Eye (tissue), 1 donor: ENCODE measurements around the gene TUBG1.
A peak's percentile ranks its signal among the peaks of the same experiment; 100 is the strongest.

Source experiments
- DNase-seq: peaks from one replicate; pipeline ENCODE4 v3.0.0-alpha.2; 2015

Gene TUBG1

DNA sequence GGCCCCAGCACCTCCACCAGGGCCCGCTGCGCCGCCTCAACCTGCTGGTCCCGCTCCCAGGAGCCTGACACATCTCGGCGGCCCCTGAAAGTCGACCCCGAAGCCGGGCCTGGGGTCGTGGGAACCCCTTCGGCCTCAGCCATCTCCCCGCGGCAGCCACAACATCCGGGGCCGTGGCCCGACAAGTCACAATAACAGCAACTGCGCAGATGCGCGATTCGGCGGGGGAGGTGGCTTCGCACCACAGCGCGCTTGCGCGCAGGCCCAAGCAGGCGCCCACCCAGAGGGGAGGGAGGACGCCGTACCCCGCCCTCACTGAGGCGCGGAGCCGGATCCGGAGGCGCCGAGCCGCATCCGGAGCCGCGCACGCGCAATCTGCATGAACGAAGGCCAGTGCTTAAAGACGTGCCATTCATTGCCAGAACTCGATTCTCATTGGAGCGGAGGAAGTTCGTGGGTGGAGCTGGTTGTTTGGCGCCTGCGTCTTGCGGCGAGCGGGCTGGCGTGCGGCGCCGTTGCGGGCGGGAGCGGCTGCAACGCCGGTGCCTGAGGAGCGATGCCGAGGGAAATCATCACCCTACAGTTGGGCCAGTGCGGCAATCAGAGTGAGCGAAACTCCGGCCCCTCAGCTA, at the start of gene TUBG1, which contains the start of gene RETREG3:
Gene TUBG1 (plus strand): TSS at position 502 of the 632 bp plus-strand sequence. CDS start 55 bp downstream, at position 557.
Gene RETREG3 (minus strand): TSS at position 193 of the 632 bp plus-strand sequence. CDS start 50 bp downstream, at position 143.
- peak; percentile 99 for DNase-seq

DNA sequence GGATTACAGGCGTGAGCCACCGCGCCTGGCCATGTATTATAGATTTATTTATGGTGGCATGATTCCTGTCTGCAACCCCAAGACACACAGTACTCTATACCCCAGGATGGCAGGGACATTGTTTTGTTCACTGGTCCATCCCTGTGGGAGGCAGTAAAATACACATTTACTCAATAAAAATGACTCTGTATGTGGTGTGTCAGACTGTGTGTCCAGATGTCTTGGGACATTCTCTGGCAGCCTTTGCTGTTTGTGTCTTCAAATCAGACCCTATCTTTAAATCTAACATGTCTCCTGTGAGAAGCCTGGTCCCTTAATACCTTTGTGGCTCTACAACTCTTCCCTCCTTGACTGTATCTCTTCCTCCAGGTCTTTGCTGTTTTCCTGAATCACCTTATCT, 49.2 kb upstream of the TUBG1 start:
- DNase-seq = no peak

DNA sequence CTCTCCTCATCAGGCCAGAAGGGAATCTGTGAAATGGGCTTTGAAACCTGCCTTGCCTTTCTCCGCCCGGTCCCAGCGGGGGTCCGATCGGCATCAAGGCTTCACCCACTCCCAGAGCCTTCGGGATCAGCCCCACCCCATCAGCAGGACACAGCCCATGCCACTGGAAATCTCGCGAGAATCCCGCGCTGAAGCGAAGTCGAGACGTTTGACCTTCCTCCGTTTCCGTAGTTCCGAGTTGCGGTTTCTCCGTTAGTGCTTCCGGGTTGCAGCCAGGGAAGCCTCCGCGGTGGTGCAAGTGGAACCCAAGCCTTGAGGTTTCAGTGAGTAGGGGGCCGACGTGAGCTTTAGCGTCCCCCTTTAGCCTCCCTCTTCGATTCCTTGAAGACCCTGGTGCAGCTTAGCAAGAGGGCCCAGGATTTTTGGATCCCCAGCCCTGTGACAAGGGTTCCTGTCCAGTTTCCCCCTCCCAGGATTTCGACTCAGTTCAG, 47.5 kb upstream of the TUBG1 start, which contains the start of gene COASY:
Gene COASY (plus strand): TSS at position 252 of the 491 bp plus-strand sequence. CDS start 475 bp downstream, outside the sequence.
- peak; percentile 100 for DNase-seq

DNA sequence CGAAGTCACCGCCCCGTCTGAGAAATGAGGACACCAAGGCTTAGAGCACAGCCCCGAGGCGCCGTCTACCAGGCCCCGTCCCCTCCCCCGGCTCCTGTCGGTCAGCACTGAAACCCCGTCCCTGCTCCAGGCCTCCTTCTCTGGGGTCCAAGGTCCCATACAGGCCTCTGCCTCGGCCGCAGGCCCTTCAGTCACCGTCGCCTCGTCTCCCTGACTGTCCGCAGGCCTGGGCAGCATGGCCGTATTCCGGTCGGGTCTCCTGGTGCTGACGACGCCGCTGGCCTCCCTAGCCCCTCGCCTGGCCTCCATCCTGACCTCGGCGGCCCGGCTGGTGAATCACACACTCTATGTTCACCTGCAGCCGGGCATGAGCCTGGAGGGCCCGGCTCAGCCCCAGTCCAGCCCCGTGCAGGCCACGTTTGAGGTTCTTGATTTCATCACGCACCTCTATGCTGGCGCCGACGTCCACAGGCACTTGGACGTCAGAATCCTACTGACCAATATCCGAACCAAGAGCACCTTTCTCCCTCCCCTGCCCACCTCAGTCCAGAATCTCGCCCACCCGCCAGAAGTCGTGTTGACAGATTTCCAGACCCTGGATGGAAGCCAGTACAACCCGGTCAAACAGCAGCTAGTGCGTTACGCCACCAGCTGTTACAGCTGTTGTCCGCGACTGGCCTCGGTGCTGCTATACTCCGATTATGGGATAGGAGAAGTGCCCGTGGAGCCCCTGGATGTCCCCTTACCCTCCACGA, 46.9 kb upstream of the TUBG1 start:
- DNase-seq = no peak

DNA sequence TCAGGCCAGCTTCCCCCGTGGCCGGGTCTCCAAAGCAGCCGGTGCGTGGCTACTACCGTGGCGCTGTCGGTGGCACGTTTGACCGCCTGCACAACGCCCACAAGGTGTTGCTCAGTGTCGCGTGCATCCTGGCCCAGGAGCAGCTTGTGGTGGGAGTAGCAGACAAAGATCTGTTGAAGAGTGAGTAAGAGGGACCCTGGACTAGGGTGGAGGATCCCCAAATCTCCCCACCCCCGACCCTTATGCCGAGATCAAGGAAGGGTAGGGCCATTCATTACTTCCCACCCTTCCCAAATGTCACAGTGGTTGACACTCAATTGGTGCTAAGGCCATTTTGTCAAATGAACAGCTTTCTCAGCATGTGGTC, 46.4 kb upstream of the TUBG1 start:
- no peak for DNase-seq

DNA sequence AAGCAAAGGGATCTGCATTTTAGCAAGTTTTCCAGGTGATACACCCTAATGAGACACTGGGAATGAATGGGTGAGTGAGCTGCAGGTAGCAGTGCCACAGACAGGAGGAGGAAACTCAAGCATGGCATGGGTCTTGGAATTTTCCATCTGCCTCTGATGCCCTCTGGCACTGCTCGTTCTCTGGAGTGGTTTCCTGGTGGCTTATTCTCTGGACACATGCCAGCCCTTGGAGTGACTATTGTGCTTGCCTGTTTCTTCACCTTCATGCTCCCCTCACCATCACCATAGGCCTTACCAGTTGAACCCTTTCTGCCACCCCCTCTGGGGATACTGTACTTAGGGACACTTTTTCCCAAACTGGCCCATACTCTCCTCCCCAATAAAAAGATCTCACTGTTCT, 45.9 kb upstream of the TUBG1 start:
- DNase-seq = no peak

DNA sequence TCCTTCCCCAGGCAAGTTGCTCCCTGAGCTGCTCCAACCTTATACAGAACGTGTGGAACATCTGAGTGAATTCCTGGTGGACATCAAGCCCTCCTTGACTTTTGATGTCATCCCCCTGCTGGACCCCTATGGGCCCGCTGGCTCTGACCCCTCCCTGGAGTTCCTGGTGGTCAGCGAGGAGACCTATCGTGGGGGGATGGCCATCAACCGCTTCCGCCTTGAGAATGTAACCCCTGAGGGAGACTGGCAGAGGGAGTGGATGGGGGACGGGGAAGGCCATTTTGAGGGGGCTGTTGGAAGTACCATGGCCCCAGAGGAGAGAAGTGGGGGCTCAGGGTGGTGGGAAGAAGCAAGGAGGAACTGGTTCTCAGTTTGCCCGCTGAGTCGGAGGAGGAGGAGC, 45.5 kb upstream of the TUBG1 start:
- DNase-seq = no peak

DNA sequence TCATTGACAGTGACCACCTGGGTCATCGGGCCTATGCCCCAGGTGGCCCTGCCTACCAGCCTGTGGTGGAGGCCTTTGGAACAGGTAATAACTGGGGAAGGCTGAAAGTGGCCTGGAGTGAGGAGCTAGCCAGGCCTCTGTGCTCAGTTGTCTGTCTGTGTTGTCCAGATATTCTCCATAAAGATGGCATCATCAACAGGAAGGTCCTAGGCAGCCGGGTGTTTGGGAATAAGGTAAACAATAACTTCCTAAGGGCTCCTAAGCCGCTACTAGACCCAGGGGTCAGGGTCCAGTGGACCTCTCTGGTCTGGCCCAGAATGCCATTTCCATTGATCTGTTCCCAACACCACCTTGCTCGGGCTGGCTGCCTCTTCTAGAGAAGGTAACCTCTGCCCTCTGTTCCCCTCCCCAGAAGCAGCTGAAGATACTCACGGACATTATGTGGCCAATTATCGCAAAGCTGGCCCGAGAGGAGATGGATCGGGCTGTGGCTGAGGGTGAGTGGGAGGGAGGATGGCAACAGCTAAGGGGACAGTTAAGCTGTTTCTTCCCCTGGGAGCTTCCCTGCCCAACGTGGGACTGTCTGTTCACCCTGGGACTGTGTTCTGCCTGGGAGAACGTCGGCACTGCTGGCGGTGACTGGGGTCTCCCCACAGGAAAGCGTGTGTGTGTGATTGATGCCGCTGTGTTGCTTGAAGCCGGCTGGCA, 44.5 kb upstream of the TUBG1 start:
- DNase-seq = no peak

DNA sequence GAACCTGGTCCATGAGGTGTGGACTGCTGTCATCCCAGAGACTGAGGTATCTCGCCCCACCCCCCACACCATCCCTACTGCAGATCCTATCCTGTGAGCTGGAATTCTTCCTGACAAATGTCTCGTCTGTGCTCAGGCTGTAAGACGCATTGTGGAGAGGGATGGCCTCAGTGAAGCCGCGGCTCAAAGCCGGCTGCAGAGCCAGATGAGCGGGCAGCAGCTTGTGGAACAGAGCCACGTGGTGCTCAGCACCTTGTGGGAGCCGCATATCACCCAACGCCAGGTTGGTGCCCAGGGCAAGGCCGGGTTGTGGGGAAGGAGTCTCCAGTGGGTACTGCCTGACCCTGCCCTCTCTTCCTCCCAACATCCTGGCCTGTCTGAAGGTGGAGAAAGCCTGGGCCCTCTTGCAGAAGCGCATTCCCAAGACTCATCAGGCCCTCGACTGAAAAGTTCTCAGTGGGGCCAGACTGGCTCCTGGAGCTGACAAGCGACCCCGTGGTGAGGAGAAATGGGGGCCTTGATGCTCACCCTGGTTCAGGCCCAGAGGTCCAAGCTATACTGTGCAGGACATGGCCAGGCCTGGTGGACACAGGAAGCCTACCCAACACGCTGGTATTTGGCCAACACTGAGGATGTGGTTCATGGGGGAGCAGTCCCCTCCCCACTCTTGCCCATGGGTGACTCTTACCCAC, 43.8 kb upstream of the TUBG1 start:
- DNase-seq = no peak

DNA sequence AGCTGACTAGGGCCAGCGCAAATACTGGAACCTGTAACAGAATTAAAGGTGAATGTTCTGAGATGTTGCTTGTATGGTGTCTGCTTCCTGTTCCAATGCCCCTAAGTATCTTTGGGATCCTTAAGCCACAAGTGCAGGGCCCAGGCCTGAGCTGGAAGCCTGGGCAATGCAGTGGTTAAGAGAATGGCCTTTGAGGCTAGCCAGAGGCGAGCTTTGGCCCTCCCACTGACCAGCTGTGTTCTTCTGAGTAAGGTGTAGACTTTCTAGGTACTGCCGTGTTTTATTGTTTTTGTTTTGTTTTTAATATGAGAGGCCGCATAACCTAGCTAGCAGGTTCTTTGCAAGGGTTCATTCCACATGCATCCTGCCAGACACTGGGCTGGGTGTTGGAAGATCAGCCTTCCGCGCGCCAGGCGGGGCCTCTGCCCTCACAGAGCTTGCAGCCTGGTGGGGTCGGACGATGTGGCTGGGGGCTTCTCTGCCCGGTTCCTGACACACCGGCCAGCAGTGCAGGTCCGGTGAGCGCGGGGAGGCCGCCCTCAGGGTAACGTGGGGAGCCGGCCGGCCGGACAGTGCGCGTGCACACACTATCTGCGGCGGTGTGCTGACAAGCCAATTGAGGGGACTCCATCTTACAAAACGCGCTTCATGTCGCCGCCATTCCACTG, 43.1 kb upstream of the TUBG1 start:
- no peak for DNase-seq

DNA sequence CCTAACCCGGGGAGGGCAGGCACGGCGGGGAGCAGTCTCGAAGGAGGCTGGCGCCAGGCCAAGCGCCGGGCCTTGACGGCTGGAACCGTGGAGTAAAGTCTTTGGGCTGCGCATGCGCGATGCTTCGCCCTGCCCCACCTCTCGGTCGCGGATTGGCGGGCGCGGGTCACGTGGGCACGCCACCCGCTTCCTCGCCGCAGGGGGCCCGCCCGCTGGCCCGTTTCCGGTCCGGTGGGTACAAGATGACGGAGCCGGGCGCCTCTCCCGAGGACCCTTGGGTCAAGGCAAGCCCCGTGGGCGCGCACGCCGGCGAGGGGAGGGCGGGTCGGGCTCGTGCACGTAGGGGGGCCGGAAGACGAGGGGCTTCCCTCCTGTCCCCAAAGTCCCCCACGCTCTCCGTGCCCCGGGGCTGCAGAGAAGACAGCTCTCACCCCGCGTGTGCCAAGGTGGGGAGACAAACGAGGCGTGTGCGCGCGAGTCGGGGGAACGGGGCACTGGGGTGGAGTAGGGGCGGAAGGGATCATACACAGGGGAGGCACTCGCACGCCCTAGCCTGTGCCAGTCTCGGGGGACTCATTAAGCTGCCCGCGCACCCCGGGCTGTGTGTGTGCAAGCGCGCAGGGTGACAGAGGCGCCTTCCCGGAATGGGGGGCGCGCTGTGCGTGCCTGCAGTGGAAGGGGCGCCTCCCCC, 42.5 kb upstream of the TUBG1 start, which contains the start of gene MLX:
Gene MLX (plus strand): TSS at position 218 of the 691 bp plus-strand sequence. CDS start 25 bp downstream, at position 243.
- peak; percentile 97 for DNase-seq

DNA sequence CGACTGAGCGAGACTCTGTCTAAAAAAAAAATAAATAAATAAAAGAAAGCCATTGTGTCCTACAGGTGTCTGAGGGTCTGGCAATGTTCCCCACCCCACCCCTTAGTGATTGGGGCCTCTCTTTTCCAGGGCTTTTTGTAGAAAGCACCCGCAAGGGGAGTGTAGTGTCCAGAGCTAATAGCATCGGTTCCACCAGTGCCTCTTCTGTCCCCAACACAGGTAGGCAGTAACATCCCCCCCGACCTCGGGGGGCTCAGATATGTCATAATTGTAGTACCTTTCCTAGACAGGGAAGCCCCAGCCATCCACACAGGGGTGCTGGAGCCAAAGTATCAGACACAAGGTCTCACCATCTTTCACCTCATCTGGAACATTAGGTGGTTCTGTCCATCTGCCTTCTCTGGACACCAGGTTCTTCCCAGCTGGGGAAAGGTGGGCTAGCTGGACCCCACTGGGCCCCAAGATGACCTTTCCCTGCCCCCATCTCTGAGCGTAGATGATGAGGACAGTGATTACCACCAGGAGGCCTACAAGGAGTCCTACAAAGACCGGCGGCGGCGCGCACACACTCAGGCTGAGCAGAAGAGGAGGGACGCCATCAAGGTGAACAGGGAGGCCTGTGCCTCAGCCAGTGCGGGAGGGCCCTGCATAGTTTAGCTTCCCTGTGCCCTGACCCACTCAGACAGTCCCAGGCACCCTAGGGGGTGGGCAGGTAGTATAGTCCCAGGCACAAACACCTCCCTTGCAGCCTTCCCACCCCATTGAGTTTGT, 41.0 kb upstream of the TUBG1 start:
- DNase-seq = no peak

DNA sequence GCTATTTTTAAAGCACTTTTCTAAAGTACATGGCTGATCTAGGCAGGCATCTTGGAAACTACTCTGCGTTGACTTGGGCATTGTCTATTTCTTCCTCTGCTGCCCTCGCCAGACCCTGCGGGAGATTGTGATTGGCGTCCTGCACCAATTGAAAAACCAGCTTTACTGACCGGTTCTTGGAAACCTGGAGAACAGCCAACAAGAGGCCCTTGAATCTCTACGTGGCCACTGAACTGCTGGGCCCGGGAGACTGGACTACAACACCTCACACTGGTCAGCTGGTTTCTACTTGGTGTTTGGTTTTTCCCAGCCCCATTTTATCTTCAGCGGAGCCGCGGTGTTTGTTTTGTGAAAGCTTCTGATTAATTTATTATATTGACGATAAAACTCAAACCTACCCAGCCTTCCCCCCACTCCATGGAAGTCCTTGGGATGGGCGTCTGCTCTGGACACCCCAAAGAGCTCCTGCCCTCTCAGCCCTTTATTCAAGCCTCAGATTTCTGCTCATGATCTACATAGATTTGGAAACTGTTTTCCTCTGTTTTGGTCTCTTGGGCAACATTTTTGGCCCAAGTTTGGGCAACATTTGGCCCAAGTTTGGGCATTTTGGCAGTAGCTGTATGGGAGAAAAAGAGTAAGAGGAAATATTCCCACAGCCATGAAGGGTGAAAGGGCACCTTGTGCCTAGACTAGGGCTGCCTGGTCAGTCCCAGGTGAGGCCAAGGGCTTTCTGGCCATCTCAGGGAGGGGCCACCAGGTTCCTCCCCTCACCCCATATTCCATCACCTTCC, 37.9 kb upstream of the TUBG1 start:
- no peak for DNase-seq

DNA sequence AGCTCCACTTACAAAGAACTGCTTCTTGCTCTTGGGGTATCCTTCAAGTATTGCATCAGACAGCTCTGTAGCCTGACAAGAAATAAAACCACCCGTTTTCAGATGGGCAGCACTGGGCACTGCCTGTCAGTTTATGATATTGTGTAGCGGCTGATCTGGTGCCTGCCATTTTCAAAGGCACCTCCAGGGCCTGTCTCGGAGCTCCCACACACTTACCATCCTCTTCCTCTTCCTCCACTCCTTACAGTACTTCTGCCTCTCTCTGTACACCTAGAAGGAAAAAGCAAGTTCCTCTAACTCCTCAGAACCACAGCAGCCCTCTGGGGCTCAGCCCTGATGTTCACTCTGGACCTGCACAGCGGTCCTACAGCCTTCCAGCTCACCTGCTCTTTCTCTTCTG, 36.4 kb upstream of the TUBG1 start:
- no peak for DNase-seq

DNA sequence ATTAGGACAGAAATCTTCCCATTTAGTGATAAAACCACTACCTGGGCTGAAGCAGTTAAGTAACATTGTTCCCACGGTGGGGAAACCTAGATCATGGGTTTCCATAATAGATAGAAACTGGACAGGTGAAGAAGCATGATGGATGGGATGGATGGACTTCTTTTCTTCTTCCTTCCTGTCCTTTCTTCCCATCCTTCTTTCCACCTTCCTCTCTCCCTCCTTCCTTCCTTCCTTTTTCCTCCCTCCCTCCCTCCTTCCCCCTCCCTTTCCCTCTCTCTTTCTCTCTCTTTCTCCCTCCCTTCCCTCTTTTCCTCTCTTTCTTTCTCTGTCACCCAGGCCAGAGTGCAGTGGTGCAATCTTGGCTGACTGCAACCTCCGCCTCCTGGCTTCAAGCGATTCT, 35.0 kb upstream of the TUBG1 start:
- no peak for DNase-seq

DNA sequence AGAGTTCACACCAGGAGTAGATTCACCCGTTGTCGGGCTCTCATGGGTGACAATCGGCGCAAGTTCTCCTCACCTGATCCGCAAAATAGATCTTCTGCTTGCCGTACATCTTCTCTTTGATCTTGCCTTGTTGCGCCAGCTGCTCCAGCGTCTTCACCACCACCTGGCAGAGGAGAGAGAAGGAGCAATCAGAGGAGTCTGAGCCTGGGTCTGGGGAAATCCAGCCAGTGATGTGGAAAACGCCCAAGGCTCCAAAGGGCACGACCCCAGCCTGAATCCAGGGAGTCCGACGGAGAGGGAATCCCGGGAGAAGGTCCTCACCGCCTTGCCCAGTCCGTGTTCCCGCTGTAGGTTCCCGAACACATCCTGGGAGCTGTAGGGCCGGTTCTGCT, 32.3 kb upstream of the TUBG1 start:
- DNase-seq = no peak

DNA sequence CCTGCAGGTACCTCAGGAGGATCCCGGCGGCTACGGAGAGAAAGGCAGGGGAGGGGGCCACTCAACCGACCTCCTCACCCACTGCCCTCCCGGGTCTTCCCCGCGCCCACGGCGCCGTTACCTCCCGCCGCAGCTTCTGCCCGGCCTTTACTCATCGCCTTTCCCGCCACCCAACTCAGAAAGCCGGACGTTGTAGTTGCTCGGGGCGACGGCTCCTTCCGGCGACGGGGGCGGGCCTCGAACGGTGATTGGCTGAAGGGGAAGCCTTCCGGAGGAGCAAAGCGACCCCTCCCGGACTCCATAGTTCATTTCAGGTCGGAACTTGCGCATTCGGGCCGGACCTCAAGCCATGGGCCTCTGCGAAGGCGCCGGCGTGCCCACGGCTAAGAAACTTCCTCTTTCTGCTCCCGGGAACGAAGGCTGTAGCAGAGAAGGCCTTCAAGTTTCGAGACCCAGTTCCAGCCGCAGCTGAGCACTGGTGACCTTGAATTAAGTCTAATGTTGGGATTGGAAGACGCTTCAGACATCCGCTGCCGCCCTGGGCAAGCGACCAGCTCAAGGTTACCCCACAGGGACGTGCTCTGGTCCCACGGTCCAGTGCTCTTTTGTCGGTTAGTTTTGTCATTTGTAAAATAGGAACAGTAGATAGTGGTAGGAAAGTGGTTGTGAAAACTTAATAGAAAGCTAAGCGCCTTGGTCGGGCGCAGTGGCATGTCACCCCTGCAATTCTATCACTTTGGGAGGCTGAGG, 31.8 kb upstream of the TUBG1 start, which contains the start of gene PSMC3IP:
Gene PSMC3IP (minus strand): TSS at position 198 of the 750 bp plus-strand sequence. CDS start 43 bp downstream, at position 155.
- DNase-seq = peak; percentile 97

DNA sequence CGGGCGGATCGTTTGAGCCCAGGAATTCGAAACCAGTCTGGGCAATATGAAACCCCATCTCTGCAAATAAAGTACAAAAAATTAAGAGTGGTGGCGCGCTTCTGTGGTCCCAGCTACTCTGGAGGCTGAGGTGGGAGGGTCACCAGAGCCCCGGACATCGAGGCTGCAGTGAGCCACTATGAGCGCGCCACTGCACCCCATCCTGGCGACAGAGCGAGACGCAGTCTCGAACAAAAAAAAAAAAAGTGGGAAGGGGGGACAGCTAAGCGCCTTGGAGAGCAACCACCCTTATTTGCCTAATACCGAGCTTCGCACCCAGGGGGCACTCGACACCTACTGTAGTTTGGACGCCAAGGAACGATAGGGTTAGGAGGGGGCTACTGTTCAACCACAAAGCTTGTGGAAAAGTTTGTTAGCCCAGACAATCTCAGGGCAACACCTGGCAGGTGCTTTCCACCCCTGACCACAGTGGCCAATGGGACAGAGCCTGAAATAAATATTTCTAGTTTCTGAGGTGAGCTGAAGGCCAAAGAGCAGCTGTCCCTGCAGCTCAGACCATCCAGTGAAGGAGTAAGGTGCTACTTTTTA, 31.1 kb upstream of the TUBG1 start:
- peak; percentile 93 for DNase-seq
